Left hindlimb (tissue), 1 donor: ENCODE data around the gene FBN2.
"Not testable (repeated sequence)": the region's sequence is repeated elsewhere in the genome, so short reads cannot be mapped to it uniquely, and the experiment has no call there.

Source experiments
- DNase-seq: peaks from one replicate; pipeline ENCODE4 v3.0.0-alpha.2; 2018

FBN2 gene

GRCh38 chr5:128475693-128476092 is 62.4 kb downstream of the FBN2 start:
- DNase-seq = no peak

DNA sequence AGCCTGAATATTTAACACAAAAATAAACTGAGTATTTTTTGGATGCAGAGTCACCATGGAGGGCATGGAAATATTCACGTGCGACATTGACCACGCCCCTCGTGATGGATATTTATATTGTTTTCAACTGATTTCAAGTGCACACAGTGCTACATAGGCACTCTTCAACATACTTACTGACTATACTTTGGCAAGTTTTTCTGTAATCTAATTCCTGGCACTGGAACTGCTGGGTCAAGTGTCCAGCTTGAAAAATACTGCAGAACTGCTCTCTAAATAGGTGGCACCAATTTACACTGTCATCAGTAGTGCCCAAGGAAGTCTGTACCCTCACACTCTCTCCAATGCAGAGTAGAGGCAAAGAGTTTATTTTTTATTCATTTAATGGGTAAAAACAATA is 65.1 kb downstream of the FBN2 start:
- no peak for DNase-seq

- DNase-seq = no peak
These were observed 66.0 kb downstream of the FBN2 start for GRCh38 chr5:128472036-128472435.

DNA sequence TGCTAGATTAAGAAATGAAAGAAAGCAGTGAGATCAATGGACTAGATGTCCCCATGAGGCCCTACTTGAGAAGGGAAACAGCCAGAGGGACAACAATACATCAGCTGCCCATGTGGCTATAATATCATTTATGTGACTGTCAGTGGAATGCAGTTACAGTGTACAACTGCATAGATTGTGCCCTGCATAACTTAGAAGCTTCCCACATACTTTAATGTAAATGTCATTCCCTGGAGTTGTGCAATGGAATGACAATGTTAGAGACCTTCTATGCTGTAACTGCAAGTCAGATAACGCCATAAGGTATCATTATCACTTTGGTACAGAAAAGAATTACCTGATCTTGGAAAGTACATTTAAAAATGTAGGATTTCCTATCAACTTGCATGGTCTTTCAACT is 67.4 kb downstream of the FBN2 start:
- no peak for DNase-seq

GRCh38 chr5:128469912-128470311 is 68.1 kb downstream of the FBN2 start:
- no peak for DNase-seq

DNA sequence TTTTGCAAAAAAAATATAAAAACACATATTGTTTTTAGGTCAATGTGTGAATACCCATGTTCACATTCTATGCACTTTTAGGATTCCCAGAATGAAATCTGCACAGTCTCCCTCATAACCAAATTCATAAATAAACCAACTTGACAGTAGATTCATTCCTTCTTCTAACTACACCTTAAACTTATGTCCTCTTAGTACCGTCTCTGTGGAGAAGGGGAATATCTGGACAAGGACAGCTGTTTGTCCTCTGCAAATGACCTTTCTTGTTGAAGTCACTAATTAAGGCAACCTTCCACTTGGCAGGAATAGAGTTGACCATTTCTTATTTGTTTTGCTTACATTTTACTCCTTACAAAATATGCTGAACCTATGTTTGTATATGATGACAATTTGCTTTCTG is 71.1 kb downstream of the FBN2 start:
- DNase-seq = no peak

DNA sequence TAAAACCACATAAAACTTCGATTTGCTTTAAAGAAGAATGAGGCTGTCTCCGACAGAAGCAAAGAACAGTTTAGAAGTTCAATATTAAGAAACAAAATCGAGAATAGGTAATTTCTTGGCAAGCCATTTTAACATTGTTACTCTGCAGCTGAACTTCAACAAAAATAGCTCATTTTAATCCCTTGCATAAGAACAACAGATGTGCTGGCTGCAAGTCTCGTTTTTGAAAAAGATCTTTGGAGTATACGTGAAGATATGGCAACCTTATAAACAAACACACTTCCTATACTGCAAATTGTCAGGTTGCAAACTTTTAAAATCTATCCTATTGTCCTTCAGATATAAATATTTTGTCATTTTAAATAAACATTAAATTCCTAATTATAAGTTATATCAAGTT is 71.5 kb downstream of the FBN2 start:
- no peak for DNase-seq

DNA sequence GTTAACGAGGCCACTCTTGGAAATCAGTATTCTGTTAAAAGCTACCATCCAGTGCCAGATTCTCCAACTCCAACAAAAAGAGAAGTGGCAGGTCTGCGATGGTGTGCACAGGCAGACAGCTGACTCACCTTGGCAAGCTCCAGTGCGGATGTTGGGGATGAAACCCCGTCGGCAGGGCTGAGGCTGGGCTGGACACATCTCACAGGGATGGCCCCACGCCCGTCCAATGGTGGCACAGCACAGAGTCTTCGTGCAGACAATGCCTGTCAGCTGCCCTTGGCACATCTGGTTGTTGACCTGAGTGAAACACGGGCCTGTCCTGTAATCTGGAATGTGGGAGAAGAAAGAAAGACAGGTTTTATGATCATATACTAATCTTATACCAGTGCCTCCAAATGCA is 73.4 kb downstream of the FBN2 start:
- DNase-seq = no peak

GRCh38 chr5:128462330-128462729 is 75.7 kb downstream of the FBN2 start:
- DNase-seq = no peak

DNA sequence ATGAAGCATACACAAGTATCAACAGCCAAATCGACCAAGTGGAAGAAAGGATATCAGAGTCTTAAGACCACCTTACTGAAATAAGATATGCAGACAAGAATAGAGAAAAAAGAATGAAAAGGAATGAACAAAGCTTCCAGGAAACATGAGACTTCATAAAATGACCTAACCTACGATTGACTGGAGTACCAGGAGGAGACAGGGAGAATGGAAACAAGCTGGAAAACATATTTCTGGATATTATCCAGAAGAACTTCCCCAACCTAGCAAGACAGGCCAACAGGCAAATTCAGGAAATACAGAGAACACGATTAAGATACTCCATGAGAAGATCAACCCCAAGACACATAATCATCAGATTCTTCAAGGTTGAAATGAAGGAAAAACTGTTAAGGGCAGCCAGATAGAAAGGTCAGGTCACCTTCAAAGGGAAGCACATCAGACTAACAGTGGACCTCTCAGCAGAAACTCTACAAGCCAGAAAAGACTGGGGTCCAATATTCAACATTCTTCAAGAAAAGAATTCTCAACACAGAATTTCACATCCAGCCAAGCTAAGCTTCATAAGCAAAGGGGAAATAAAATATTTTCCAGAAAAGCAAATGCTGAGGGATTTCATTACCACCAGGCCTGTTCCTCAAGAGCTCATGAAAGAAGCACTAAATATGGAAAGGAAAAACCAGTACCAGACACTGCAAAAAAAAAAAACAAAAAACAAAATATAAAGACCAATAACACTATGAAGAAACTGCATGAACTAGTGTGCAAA is 80.7 kb downstream of the FBN2 start:
- DNase-seq = not testable (repeated sequence)

DNA sequence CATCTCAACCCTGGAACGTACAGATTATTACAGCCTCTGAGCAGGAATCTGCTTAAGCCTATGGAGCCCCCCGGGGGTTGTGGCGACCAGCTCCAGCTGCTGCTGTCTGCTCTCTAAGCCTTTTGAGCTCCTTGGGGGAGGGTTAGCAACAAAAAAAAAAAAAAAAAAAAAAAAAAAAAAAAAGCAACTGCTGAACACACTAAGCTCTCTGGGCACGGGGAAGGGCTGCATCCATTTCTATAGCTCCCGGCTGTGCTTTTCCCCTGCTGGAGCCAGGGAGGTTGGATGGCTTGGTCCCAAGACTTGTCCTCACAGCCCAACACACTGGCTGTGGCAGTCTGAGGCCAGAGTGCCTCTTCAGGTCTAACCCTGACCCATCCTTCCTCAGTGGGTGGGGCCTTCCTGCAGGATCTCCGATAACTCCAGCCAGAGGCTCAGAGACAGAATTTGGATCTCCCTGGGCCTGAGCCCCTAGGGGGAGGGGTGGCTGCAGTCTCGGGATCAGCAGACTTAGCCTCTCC is 82.1 kb downstream of the FBN2 start:
- DNase-seq = peak; percentile 46

DNA sequence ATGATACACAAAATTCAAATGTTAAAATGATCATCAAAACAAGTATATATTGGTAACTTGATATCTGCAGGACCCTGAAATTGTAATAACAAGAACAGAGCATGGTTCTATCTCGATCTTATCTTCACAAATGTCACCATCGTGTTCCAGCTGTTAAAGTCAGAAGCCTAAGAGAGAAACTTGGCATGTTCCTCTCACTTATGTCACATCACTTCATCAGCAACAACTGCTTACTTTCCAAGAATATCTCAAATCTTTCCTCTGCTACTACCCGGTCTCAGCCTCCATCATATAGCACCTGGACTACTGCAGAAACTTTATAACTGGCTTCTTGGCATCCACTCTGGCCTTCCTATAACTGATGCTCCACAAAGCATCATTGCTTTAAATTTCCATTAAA is 84.9 kb downstream of the FBN2 start:
- no peak for DNase-seq

DNA sequence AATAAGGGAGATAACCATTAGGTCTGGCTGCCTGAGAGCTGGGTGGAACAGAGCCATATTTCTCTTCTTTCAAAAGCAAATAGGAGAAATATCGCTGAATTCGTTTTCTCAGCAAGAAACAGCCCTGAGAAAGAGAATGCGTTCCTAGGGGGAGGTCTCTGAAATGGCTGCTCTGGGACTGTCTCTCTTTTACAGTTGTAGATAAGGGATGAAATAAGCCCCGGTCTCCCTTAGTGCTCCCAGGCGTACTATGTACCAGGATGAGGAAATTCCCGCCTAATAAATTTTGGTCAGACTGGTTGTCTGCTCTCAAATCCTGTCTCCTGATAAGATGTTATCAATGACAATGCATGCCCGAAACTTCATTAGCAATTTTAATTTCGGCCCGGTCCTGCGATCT is 90.8 kb downstream of the FBN2 start:
- not testable (repeated sequence) for DNase-seq

- no peak for DNase-seq
These were observed 96.1 kb downstream of the FBN2 start for GRCh38 chr5:128441941-128442350.

GRCh38 chr5:128441165-128441564 is 96.9 kb downstream of the FBN2 start:
- DNase-seq = no peak

DNA sequence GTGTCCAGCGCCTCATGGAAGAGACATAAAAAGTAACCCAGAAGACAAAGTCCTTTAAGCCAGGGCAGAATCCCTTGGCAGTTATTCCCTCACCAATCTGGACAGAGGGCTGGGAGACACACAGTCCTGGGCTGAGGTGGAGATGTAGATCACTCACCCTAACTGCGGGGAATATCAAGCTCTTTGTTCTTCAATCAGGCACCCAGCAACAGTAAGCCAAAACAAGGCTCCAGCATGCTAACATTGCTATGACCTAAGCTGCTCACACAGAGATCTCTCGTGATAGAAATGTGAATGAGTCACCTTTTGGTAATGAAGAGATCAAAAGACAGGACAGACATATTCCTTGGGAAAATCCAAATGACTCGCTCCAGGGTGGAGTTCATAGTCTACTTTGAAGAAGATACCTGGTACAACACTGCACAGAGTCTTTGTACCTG is 101.3 kb downstream of the FBN2 start:
- no peak for DNase-seq

DNA sequence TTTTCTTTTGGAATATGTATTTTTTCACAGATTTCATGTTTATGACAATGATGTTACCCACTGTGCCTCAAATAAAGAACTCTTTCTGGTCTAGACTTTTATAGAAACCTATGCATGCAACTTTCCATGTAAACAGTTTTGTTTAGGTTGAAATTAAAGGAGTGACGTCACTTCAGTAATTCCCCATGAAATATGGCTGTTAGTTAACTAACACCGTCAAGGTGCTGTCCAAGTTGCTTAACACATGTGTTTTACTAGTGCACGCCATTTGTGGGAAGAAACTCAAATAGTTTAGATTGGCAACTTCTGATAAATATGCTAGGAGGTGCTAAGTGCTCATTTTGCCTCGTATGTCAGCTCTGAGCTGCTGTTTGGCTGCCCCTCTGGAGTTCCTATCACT is 102.2 kb downstream of the FBN2 start:
- DNase-seq = no peak

DNA sequence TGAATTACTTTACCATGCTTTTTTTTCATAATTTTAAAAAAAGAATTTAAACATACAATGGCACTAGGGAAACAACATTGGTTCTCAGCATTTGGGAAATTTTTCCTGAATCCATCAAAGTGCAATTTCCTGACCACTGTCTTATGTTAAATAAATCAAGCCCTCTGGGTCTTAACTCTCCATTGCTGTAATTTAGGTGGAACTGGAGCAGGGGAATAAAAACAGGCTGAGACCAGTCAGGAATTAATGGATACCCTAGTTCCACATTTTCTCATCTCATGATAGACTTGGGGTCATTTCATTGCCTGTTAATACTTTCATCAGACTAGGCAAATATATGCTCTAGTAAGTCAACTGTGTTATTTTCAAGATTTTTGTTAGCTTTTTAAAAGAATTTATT is 103.1 kb downstream of the FBN2 start:
- no peak for DNase-seq

- DNase-seq = no peak
These were observed 105.1 kb downstream of the FBN2 start for GRCh38 chr5:128432913-128433440.

DNA sequence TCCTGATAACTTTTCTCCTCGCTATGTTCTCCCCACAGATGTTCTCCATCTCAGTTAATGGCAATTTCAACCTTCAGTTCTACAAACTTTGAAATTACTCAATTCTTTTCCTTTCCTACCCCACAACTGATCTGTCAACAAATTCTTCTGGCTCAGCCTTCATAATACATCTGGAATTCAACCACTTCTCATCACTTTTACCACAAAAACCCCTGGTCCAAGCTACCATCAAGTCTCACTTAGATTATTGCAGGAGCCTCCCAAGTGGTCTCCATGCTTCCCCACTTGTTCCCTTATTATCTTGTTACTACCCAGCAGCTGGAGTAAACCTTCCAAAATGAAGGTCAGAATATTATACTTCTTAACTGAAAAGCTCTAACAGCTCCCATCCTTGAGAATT is 110.1 kb downstream of the FBN2 start:
- no peak for DNase-seq

GRCh38 chr5:128426090-128426534 is 111.9 kb downstream of the FBN2 start:
- DNase-seq = no peak

DNA sequence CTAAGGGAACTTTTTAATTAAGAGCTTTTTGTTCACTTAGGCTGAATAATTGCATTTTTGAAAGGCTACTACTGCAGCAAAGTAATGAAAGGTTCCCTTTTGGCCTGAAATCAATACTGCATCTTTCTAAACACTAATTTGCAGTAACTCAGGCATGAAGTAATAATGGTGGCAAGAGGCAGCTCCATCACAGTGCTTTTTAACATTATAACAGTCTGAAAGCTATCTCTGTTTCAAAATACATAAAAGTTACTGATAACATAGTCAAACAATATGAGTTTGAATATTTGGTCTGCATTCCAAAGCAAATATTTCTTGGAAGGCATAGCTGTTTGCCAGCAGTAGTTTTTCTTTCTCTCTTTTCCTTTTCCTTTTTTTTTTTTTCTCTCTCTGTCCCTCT is 113.4 kb downstream of the FBN2 start:
- no peak for DNase-seq

GRCh38 chr5:128422612-128423011 is 115.4 kb downstream of the FBN2 start:
- DNase-seq = no peak

DNA sequence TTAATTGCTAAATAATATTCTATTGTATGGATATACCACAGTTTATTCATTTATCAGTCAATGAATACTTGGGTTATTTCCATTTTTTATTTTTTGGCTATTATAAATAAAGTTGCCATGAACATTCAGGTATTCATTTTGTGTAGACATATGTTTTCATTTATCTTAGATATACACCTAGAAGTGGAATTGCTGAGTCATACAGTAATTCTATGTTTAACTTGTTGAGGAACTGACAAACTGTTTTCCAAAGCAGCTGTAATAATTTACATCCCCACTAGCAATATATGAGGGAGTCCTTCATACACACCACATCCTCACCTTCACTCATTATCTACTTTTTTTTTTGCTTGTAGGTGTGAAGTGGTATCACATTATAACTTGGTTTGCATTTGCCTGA is 123.6 kb downstream of the FBN2 start:
- DNase-seq = no peak

- no peak for DNase-seq
These were observed 124.7 kb downstream of the FBN2 start for GRCh38 chr5:128413356-128413755.
